OCI-LY3 (cell line): ENCODE data around the gene TNFAIP8L1.

Experiments
- H2AFZ ChIP-seq: fragments of 200-600, 300-600 bp; shearing (Covaris generic); 2 replicates; pipeline ENCODE4 v1.6.0; 2014; ENCODE audit warnings: antibody characterized with exemption, low read depth, low read length
- H3K27ac ChIP-seq: fragments of 200-600, 300-600 bp; sonication (generic); 2 replicates; pipeline ENCODE4 v1.5.1; 2014; ENCODE audit warnings: mild to moderate bottlenecking, low read length, moderate library complexity, mixed read lengths
- H3K27me3 ChIP-seq: fragments of 200-600, 300-600 bp; sonication (generic); 2 replicates; pipeline ENCODE4 v1.6.1; 2014; ENCODE audit warnings: low read depth, low read length, mixed read lengths
- H3K36me3 ChIP-seq: fragments of 200-600, 300-600 bp; sonication (generic); replicated peaks from 2 replicates; pipeline ENCODE3; 2014; ENCODE audit warnings: low read depth, low read length, mixed read lengths
- H3K4me1 ChIP-seq: fragments of 300-600, 200-600 bp; sonication (generic); 2 replicates; pipeline ENCODE4 v1.6.1; 2014; ENCODE audit warnings: low read length, mixed read lengths
- H3K4me2 ChIP-seq: fragments of 200-600, 300-600 bp; sonication (generic); 2 replicates; pipeline ENCODE4 v1.6.1; 2014; ENCODE audit warnings: low read length, mixed read lengths
- H3K4me3 ChIP-seq: fragments of 300-600, 200-600 bp; sonication (generic); 2 replicates; pipeline ENCODE4 v1.5.1; 2014; ENCODE audit warnings: antibody characterized with exemption, mild to moderate bottlenecking, low read length, moderate library complexity
- H3K79me2 ChIP-seq: fragments of 300-600, 200-600 bp; shearing (Covaris generic); 2 replicates; pipeline ENCODE4 v1.6.1; 2014; ENCODE audit warnings: mild to moderate bottlenecking, low read length, mixed read lengths
- H3K9ac ChIP-seq: fragments of 300-600, 200-600 bp; shearing (Covaris generic); 2 replicates; pipeline ENCODE4 v1.6.0; 2014; ENCODE audit warnings: mild to moderate bottlenecking, low read length, moderate library complexity
- H3K9me3 ChIP-seq: fragments of 200-600, 300-600 bp; shearing (Covaris generic); 2 replicates; pipeline ENCODE4 v1.6.1; 2014; ENCODE audit warnings: low read length, mixed read lengths; ENCODE audit not compliant: insufficient read depth
- H4K20me1 ChIP-seq: fragments of 200-600, 300-600 bp; sonication (generic); 2 replicates; pipeline ENCODE4 v1.6.1; 2016; ENCODE audit warnings: low read length, mixed read lengths; ENCODE audit not compliant: insufficient read depth
- CTCF ChIP-seq: fragments of 200-600, 300-600 bp; sonication (generic); IDR thresholded peaks from 2 replicates; pipeline ENCODE4 v1.5.1; 2014; ENCODE audit warnings: antibody characterized with exemption, low read length, low read depth
- EZH2phosphoT487 ChIP-seq: fragments of 200-600 bp; shearing (Covaris generic); IDR thresholded peaks from 2 replicates; pipeline ENCODE4 v1.6.1; 2018; ENCODE audit warnings: antibody characterized with exemption, mixed run types, low read depth

TNFAIP8L1 gene

GRCh38 chr19:4609878-4610511 lies 29.3 kb upstream of the TNFAIP8L1 start:
- H3K79me2 ChIP-seq, result no peaks in the 10 kb centered on the region
- TF ChIP-seq CTCF (peak; percentile 17; the same call in 1 of the 2 replicates), EZH2phosphoT487 (no peak)
- H4K20me1 ChIP-seq, result no peaks in the 10 kb centered on the region
- H3K4me3 ChIP-seq, result peak overlapping the region; percentile 70
- H3K9ac ChIP-seq, result peak overlapping the region; percentile 43
- H3K27me3 ChIP-seq, result 0 out of 2 replicates have a peak, but pooled peaks cover 3% of the 10 kb centered on the region
- peak overlapping the region; percentile 81 for H2AFZ ChIP-seq
- H3K36me3 ChIP-seq, result no peaks in the 10 kb centered on the region
- peak overlapping the region; percentile 75 for H3K4me2 ChIP-seq
- no peaks in the 10 kb centered on the region for H3K9me3 ChIP-seq
- H3K4me1 ChIP-seq, result peaks cover 10% of the 10 kb centered on the region
- no peak overlapping the region for H3K27ac ChIP-seq

GRCh38 chr19:4613254-4613751 lies 26.0 kb upstream of the TNFAIP8L1 start:
- no peak overlapping the region for H3K4me3 ChIP-seq
- H3K4me1 ChIP-seq, result peaks cover 10% of the 10 kb centered on the region
- peaks cover 12% of the 10 kb centered on the region for H3K27me3 ChIP-seq
- H3K9ac ChIP-seq, result no peak overlapping the region
- no peaks in the 10 kb centered on the region for H3K36me3 ChIP-seq
- no peaks in the 10 kb centered on the region for H3K9me3 ChIP-seq
- no peaks in the 10 kb centered on the region for H4K20me1 ChIP-seq
- no peaks in the 10 kb centered on the region for H3K79me2 ChIP-seq
- TF ChIP-seq CTCF, result no peak
- no peak for TF ChIP-seq EZH2phosphoT487
- no peak overlapping the region for H3K4me2 ChIP-seq
- no peak overlapping the region for H3K27ac ChIP-seq
- no peak overlapping the region for H2AFZ ChIP-seq

GRCh38 chr19:4618019-4618418 lies 21.3 kb upstream of the TNFAIP8L1 start:
- Histone ChIP-seq H3K79me2 (no peaks in the 10 kb centered on the region), H2AFZ (no peak overlapping the region), H3K4me3 (no peak overlapping the region), H3K4me2 (no peak overlapping the region), H3K27me3 (peaks cover 22% of the 10 kb centered on the region), H3K9ac (no peak overlapping the region), H3K36me3 (no peaks in the 10 kb centered on the region), H4K20me1 (no peaks in the 10 kb centered on the region), H3K4me1 (peaks cover 22% of the 10 kb centered on the region), H3K9me3 (no peaks in the 10 kb centered on the region), H3K27ac (no peak overlapping the region)
- TF ChIP-seq CTCF (no peak), EZH2phosphoT487 (no peak)

GRCh38 chr19:4619668-4620294 lies 19.5 kb upstream of the TNFAIP8L1 start:
- H3K27me3 ChIP-seq, result peaks cover 22% of the 10 kb centered on the region
- no peaks in the 10 kb centered on the region for H4K20me1 ChIP-seq
- no peak overlapping the region for H3K27ac ChIP-seq
- H3K36me3 ChIP-seq, result no peaks in the 10 kb centered on the region
- H3K9ac ChIP-seq, result no peak overlapping the region
- H2AFZ ChIP-seq, result no peak overlapping the region
- TF ChIP-seq CTCF (peak; percentile 7; the same call in 1 of the 2 replicates), EZH2phosphoT487 (no peak)
- H3K79me2 ChIP-seq, result no peaks in the 10 kb centered on the region
- no peak overlapping the region for H3K4me3 ChIP-seq
- H3K4me2 ChIP-seq, result no peak overlapping the region
- no peaks in the 10 kb centered on the region for H3K9me3 ChIP-seq
- H3K4me1 ChIP-seq, result peaks cover 29% of the 10 kb centered on the region
